Daoy (cell line): ENCODE measurements around the gene ASXL1. TPM values are rescaled to one million over a fixed set of nuclear protein-coding genes. Genes with fewer than 3 reads are reported as not detected.
A peak's percentile ranks its signal among the peaks of the same experiment; 100 is the strongest.
"Not testable (repeated sequence)": the region's sequence is repeated elsewhere in the genome, so short reads cannot be mapped to it uniquely, and the experiment has no call there.

Source experiments
- DNase-seq: peaks from one replicate; pipeline ENCODE4 v3.0.0-alpha.2; 2015; ENCODE audit warnings: low read depth
- total RNA-seq: library from RNA; depleted of rRNA; stranded (reverse); fragments of >200 nt; shearing (Covaris generic); gene quantifications from 2 replicates; pipeline ENCODE4 v1.2.3, GENCODE V29; 2014

The ASXL1 gene
- total RNA-seq, 1 experiment from 2014 or later: 26.1 TPM

- not testable (repeated sequence) for DNase-seq
Measured at GRCh38 chr20:32465901-32466675, 108.0 kb downstream of the ASXL1 start.

- DNase-seq: no peak
Measured at GRCh38 chr20:32466739-32467505, 108.8 kb downstream of the ASXL1 start.

GRCh38 chr20:32467506-32468312 lies 109.6 kb downstream of the ASXL1 start:
- DNase-seq: no peak

- no peak for DNase-seq
Measured at GRCh38 chr20:32468313-32468640, 110.1 kb downstream of the ASXL1 start.

- DNase-seq: no peak
Measured at GRCh38 chr20:32468860-32469259, 110.7 kb downstream of the ASXL1 start.

GRCh38 chr20:32470025-32470861 lies 112.1 kb downstream of the ASXL1 start:
- peak; percentile 89 for DNase-seq

- DNase-seq: no peak
Measured at GRCh38 chr20:32470940-32471339, 112.8 kb downstream of the ASXL1 start.

- DNase-seq: no peak
Measured at GRCh38 chr20:32472581-32473207, 114.6 kb downstream of the ASXL1 start.

GRCh38 chr20:32473231-32474008 lies 115.3 kb downstream of the ASXL1 start:
- no peak for DNase-seq

- no peak for DNase-seq
Measured at GRCh38 chr20:32474009-32474716, 116.0 kb downstream of the ASXL1 start.

- DNase-seq: no peak
Measured at GRCh38 chr20:32474717-32474966, 116.5 kb downstream of the ASXL1 start.

GRCh38 chr20:32474967-32475811 lies 117.1 kb downstream of the ASXL1 start:
- peak; percentile 95 for DNase-seq

- DNase-seq: no peak
Measured at GRCh38 chr20:32476684-32477593, 118.8 kb downstream of the ASXL1 start.

GRCh38 chr20:32477594-32478512 lies 119.7 kb downstream of the ASXL1 start:
- DNase-seq: no peak

GRCh38 chr20:32478576-32478975 lies 120.4 kb downstream of the ASXL1 start:
- DNase-seq: no peak

GRCh38 chr20:32479012-32479411 lies 120.9 kb downstream of the ASXL1 start:
- DNase-seq: no peak

- DNase-seq: no peak
Measured at GRCh38 chr20:32479697-32480171, 121.6 kb downstream of the ASXL1 start.
